GM23338 (cell line): ENCODE data around the gene LIMK2.

Source experiments
- EZH2phosphoT487 ChIP-seq: fragments of 200-600 bp; sonication (generic); IDR thresholded peaks from one replicate; pipeline ENCODE4 v1.8.1; 2018; ENCODE audit warnings: antibody characterized with exemption; ENCODE audit not compliant: unreplicated experiment
- TF ChIP-seq, protein P1 (sequence below), 2 experiments: fragments of 200-600 bp in 1 of 2; sonication (generic) in 1 of 2; conservative IDR thresholded peaks; 2 replicates each; pipeline versions ENCODE4 v1.5.1 to v1.6.1; 2016 to 2017; ENCODE audit warnings: antibody characterized with exemption in 2 of 2, low read depth in 2 of 2, mild to moderate bottlenecking in 2 of 2, moderate library complexity in 1 of 2

DNA sequence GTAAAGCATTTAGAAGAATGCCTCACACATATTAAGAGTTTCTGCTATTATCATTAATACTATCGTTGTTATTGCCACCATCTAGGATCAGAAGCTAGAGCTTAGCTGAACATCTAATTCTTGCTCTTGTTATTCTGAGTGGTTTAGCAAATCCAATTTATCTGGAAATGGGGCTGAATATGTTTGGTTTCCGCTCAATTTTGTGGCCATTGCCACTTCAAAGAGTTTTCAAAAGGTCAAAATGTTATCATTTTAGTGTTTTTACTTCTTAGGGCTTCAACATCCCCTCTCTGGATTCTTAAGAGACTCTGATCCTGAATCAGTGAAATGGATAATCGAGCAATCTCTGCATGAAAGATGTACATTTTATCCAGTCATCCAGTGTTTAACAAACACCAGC, 90.4 kb downstream of the LIMK2 start:
- TF ChIP-seq, protein P1, sequence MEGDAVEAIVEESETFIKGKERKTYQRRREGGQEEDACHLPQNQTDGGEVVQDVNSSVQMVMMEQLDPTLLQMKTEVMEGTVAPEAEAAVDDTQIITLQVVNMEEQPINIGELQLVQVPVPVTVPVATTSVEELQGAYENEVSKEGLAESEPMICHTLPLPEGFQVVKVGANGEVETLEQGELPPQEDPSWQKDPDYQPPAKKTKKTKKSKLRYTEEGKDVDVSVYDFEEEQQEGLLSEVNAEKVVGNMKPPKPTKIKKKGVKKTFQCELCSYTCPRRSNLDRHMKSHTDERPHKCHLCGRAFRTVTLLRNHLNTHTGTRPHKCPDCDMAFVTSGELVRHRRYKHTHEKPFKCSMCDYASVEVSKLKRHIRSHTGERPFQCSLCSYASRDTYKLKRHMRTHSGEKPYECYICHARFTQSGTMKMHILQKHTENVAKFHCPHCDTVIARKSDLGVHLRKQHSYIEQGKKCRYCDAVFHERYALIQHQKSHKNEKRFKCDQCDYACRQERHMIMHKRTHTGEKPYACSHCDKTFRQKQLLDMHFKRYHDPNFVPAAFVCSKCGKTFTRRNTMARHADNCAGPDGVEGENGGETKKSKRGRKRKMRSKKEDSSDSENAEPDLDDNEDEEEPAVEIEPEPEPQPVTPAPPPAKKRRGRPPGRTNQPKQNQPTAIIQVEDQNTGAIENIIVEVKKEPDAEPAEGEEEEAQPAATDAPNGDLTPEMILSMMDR (conservative IDR thresholded peaks at IDR 0.05; ENCODE audit: low read depth in 2 of 2) = no peak
- TF ChIP-seq EZH2phosphoT487 = no peak
